ENCODE results near the gene PTPRE.

Gene PTPRE

GRCh38 chr10:128103229-128103714, 196.4 kb downstream of the PTPRE start:
- H3K9ac ChIP-seq (ENCODE audit: low read length in 5 of 5), result no peak overlapping the region
- peaks cover 0 to 2% (median 0%) of the 10 kb centered on the region in 5 donors for H3K9me3 ChIP-seq (ENCODE audit: control insufficient read depth in 5 of 5, low read length in 5 of 5)
- no peak overlapping the region for H3K27ac ChIP-seq (ENCODE audit: low read depth, low read length)
- no peaks in the 10 kb centered on the region for H3K36me3 ChIP-seq (ENCODE audit: control insufficient read depth in 5 of 5, insufficient read depth in 5 of 5, low read length in 5 of 5)
- H3K4me3 ChIP-seq (ENCODE audit: low read depth in 1 of 5, low read length in 5 of 5), result no peak overlapping the region
- peaks cover 0 to 4% (median 0%) of the 10 kb centered on the region in 5 donors for H3K27me3 ChIP-seq (ENCODE audit: control insufficient read depth in 5 of 5, insufficient read depth in 4 of 5, low read length in 5 of 5)
- H3K4me1 ChIP-seq (ENCODE audit: control insufficient read depth in 5 of 5, insufficient read depth in 5 of 5, low read length in 5 of 5), result no peaks in the 10 kb centered on the region

GRCh38 chr10:128105383-128105782, 198.5 kb downstream of the PTPRE start:
- Histone ChIP-seq H3K36me3 (ENCODE audit: control insufficient read depth in 5 of 5, insufficient read depth in 5 of 5, low read length in 5 of 5) (no peaks in the 10 kb centered on the region), H3K9me3 (ENCODE audit: control insufficient read depth in 5 of 5, low read length in 5 of 5) (peaks cover 0 to 2% (median 0%) of the 10 kb centered on the region in 5 donors), H3K27ac (ENCODE audit: low read depth, low read length) (no peak overlapping the region), H3K27me3 (ENCODE audit: control insufficient read depth in 5 of 5, insufficient read depth in 4 of 5, low read length in 5 of 5) (peaks cover 0 to 4% (median 0%) of the 10 kb centered on the region in 5 donors), H3K4me1 (ENCODE audit: control insufficient read depth in 5 of 5, insufficient read depth in 5 of 5, low read length in 5 of 5) (no peaks in the 10 kb centered on the region), H3K9ac (ENCODE audit: low read length in 5 of 5) (no peak overlapping the region), H3K4me3 (ENCODE audit: low read depth in 1 of 5, low read length in 5 of 5) (no peak overlapping the region)

GRCh38 chr10:128109707-128110106, 202.8 kb downstream of the PTPRE start:
- H3K27me3 ChIP-seq (ENCODE audit: control insufficient read depth in 5 of 5, insufficient read depth in 4 of 5, low read length in 5 of 5), result peaks cover 0 to 4% (median 0%) of the 10 kb centered on the region in 5 donors
- no peak overlapping the region for H3K9ac ChIP-seq (ENCODE audit: low read length in 5 of 5)
- no peak overlapping the region for H3K4me3 ChIP-seq (ENCODE audit: low read depth in 1 of 5, low read length in 5 of 5)
- no peaks in the 10 kb centered on the region for H3K9me3 ChIP-seq (ENCODE audit: control insufficient read depth in 5 of 5, low read length in 5 of 5)
- no peak overlapping the region for H3K27ac ChIP-seq (ENCODE audit: low read depth, low read length)
- no peaks in the 10 kb centered on the region for H3K36me3 ChIP-seq (ENCODE audit: control insufficient read depth in 5 of 5, insufficient read depth in 5 of 5, low read length in 5 of 5)
- H3K4me1 ChIP-seq (ENCODE audit: control insufficient read depth in 5 of 5, insufficient read depth in 5 of 5, low read length in 5 of 5), result no peaks in the 10 kb centered on the region

DNA sequence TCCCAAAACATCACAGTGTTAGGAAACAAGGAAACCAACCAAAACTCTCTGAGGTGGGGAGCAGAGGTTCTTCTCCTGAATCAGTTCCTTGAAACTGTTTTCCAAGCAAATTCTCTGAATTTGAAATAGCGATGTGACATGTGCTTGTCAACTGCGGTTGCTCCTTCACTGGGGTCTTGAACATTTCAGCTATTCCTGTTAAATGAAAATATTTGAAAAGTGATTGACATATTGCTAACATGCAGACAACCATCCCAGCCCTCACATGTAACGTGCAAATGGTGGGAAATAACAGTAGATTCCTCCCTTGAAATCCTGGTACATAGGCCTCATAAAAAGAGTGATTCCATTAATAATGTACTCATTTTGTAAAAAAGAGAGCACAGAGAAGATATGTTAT, 203.4 kb downstream of the PTPRE start:
- H3K4me3 ChIP-seq (ENCODE audit: low read depth in 1 of 5, low read length in 5 of 5), result no peak overlapping the region
- no peaks in the 10 kb centered on the region for H3K36me3 ChIP-seq (ENCODE audit: control insufficient read depth in 5 of 5, insufficient read depth in 5 of 5, low read length in 5 of 5)
- peaks cover 0 to 4% (median 0%) of the 10 kb centered on the region in 5 donors for H3K27me3 ChIP-seq (ENCODE audit: control insufficient read depth in 5 of 5, insufficient read depth in 4 of 5, low read length in 5 of 5)

GRCh38 chr10:128111696-128112095, 204.8 kb downstream of the PTPRE start:
- H3K36me3 ChIP-seq (ENCODE audit: control insufficient read depth in 5 of 5, insufficient read depth in 5 of 5, low read length in 5 of 5), result no peaks in the 10 kb centered on the region

More for the DNA sequence above, 203.4 kb downstream of the PTPRE start:
- no peak overlapping the region for H3K9ac ChIP-seq (ENCODE audit: low read length in 5 of 5)
- no peak overlapping the region for H3K27ac ChIP-seq (ENCODE audit: low read depth, low read length)
- no peaks in the 10 kb centered on the region for H3K4me1 ChIP-seq (ENCODE audit: control insufficient read depth in 5 of 5, insufficient read depth in 5 of 5, low read length in 5 of 5)
- H3K9me3 ChIP-seq (ENCODE audit: control insufficient read depth in 5 of 5, low read length in 5 of 5), result no peaks in the 10 kb centered on the region

GRCh38 chr10:128113026-128113425, 206.1 kb downstream of the PTPRE start:
- H3K9me3 ChIP-seq (ENCODE audit: control insufficient read depth in 5 of 5, low read length in 5 of 5), result no peaks in the 10 kb centered on the region
- no peaks in the 10 kb centered on the region for H3K27me3 ChIP-seq (ENCODE audit: control insufficient read depth in 5 of 5, insufficient read depth in 4 of 5, low read length in 5 of 5)
- no peaks in the 10 kb centered on the region for H3K36me3 ChIP-seq (ENCODE audit: control insufficient read depth in 5 of 5, insufficient read depth in 5 of 5, low read length in 5 of 5)
- no peak overlapping the region for H3K4me3 ChIP-seq (ENCODE audit: low read depth in 1 of 5, low read length in 5 of 5)
- H3K9ac ChIP-seq (ENCODE audit: low read length in 5 of 5), result no peak overlapping the region
- H3K4me1 ChIP-seq (ENCODE audit: control insufficient read depth in 5 of 5, insufficient read depth in 5 of 5, low read length in 5 of 5), result no peaks in the 10 kb centered on the region
- H3K27ac ChIP-seq (ENCODE audit: low read depth, low read length), result no peak overlapping the region

More at GRCh38 chr10:128111696-128112095, 204.8 kb downstream of the PTPRE start:
- H3K9ac ChIP-seq (ENCODE audit: low read length in 5 of 5), result no peak overlapping the region
- no peaks in the 10 kb centered on the region for H3K4me1 ChIP-seq (ENCODE audit: control insufficient read depth in 5 of 5, insufficient read depth in 5 of 5, low read length in 5 of 5)
- H3K4me3 ChIP-seq (ENCODE audit: low read depth in 1 of 5, low read length in 5 of 5), result no peak overlapping the region
- peaks cover 0 to 4% (median 0%) of the 10 kb centered on the region in 5 donors for H3K27me3 ChIP-seq (ENCODE audit: control insufficient read depth in 5 of 5, insufficient read depth in 4 of 5, low read length in 5 of 5)
- H3K27ac ChIP-seq (ENCODE audit: low read depth, low read length), result no peak overlapping the region
- no peaks in the 10 kb centered on the region for H3K9me3 ChIP-seq (ENCODE audit: control insufficient read depth in 5 of 5, low read length in 5 of 5)

DNA sequence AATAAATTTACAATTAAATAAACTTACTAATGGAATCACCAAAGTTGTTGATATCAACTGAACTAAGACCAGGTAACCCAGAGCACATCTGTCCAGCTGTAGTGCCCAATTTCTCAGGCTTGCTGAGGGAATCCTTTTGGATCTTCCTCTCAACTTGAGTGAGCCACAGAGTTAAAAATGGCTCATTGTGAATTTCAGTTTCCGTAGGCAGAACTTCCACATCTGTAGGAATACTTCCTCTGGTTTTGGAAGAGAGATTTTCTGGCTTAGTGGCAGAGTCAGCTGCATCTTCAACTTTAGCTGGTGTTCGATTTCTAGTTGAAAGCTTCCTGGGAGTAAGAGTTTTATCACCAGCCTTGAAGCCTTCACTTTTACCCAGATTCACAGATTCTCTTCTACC, 208.0 kb downstream of the PTPRE start:
- peaks cover 0 to 4% (median 0%) of the 10 kb centered on the region in 5 donors for H3K27me3 ChIP-seq (ENCODE audit: control insufficient read depth in 5 of 5, insufficient read depth in 4 of 5, low read length in 5 of 5)
- no peak overlapping the region for H3K9ac ChIP-seq (ENCODE audit: low read length in 5 of 5)
- H3K4me1 ChIP-seq (ENCODE audit: control insufficient read depth in 5 of 5, insufficient read depth in 5 of 5, low read length in 5 of 5), result no peaks in the 10 kb centered on the region
- no peaks in the 10 kb centered on the region for H3K36me3 ChIP-seq (ENCODE audit: control insufficient read depth in 5 of 5, insufficient read depth in 5 of 5, low read length in 5 of 5)
- H3K9me3 ChIP-seq (ENCODE audit: control insufficient read depth in 5 of 5, low read length in 5 of 5), result no peaks in the 10 kb centered on the region
- no peak overlapping the region for H3K4me3 ChIP-seq (ENCODE audit: low read depth in 1 of 5, low read length in 5 of 5)
- no peak overlapping the region for H3K27ac ChIP-seq (ENCODE audit: low read depth, low read length)

DNA sequence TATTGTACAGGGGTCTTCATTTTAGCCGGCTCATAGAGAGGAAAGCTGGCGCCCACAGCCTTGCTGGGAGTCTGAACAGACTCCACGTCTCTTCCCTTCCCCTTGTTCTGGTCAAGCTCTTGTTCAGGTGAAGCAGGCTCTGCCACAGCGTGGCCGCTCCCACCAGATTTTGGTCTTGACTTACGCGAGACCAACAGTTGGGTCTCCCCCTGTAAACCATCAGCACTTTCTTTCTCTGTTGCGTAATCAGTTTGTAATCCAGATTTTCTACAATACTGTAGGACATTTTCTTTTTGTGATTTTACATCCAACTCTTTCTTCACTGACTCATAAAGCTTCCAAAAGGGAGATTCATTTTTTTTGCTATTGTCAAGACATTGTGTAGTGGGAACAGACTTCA, 208.5 kb downstream of the PTPRE start:
- no peak overlapping the region for H3K27ac ChIP-seq (ENCODE audit: low read depth, low read length)
- peaks cover 0 to 4% (median 0%) of the 10 kb centered on the region in 5 donors for H3K27me3 ChIP-seq (ENCODE audit: control insufficient read depth in 5 of 5, insufficient read depth in 4 of 5, low read length in 5 of 5)
- no peaks in the 10 kb centered on the region for H3K36me3 ChIP-seq (ENCODE audit: control insufficient read depth in 5 of 5, insufficient read depth in 5 of 5, low read length in 5 of 5)
- no peaks in the 10 kb centered on the region for H3K9me3 ChIP-seq (ENCODE audit: control insufficient read depth in 5 of 5, low read length in 5 of 5)
- H3K4me1 ChIP-seq (ENCODE audit: control insufficient read depth in 5 of 5, insufficient read depth in 5 of 5, low read length in 5 of 5), result no peaks in the 10 kb centered on the region
- H3K4me3 ChIP-seq (ENCODE audit: low read depth in 1 of 5, low read length in 5 of 5), result no peak overlapping the region
- H3K9ac ChIP-seq (ENCODE audit: low read length in 5 of 5), result no peak overlapping the region

DNA sequence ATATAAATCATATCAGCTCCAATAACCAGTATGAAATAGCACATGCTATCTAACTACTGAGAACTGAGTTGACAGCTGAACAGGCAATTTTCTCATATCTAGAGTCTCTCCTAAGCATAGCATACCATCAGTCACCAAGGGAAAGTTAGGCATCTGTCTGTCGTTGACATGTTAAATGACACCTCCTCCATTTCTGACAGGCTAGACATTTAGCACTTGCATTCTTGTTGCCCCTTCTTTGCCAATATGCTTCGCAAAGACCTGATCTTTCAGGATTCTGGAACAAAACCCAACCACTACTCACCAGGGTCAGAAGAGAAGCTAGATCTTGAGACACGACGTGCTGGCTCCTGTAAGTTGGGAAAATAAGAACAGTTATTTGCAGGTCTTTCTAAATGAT, 209.3 kb downstream of the PTPRE start:
- H3K36me3 ChIP-seq (ENCODE audit: control insufficient read depth in 5 of 5, insufficient read depth in 5 of 5, low read length in 5 of 5), result no peaks in the 10 kb centered on the region
- H3K9me3 ChIP-seq (ENCODE audit: control insufficient read depth in 5 of 5, low read length in 5 of 5), result no peaks in the 10 kb centered on the region
- peaks cover 0 to 4% (median 0%) of the 10 kb centered on the region in 5 donors for H3K27me3 ChIP-seq (ENCODE audit: control insufficient read depth in 5 of 5, insufficient read depth in 4 of 5, low read length in 5 of 5)
- no peak overlapping the region for H3K27ac ChIP-seq (ENCODE audit: low read depth, low read length)
- no peaks in the 10 kb centered on the region for H3K4me1 ChIP-seq (ENCODE audit: control insufficient read depth in 5 of 5, insufficient read depth in 5 of 5, low read length in 5 of 5)
- H3K9ac ChIP-seq (ENCODE audit: low read length in 5 of 5), result no peak overlapping the region
- no peak overlapping the region for H3K4me3 ChIP-seq (ENCODE audit: low read depth in 1 of 5, low read length in 5 of 5)

DNA sequence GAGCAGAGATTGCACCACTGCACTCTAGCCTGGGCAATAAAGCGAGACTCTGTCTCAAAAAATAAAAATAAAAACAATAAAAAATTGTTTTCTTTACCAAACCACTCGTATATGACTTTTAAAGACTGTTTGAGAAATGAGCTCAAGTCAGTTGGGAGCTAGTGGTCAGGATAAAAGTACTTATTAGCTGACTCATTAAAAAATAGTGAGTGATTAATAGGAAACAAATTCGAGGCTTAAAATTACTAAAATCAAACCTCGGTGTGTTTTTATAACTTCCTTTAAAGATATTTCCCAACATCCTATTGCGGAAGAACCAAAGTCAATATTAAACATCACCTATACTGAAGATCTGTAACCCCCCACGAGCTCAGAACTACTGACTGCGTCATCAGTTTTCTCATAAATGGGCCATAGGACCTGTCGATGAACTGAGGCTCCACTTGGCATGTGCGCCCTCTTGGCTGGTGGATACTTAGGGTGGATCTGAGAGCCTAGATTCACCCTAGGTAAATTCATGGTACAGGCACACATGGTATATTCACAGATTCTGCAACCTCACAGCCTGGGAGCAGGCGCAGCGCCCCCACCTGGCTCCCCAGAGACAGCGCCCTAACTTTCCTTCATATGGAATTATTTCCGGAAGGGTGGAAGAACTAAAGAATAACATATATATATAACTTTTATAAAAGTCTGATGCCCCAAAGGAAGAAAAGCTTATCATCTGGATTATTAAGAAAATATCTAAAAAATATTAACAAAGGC, 210.1 kb downstream of the PTPRE start:
- Histone ChIP-seq H3K36me3 (ENCODE audit: control insufficient read depth in 5 of 5, insufficient read depth in 5 of 5, low read length in 5 of 5) (no peaks in the 10 kb centered on the region), H3K27ac (ENCODE audit: low read depth, low read length) (no peak overlapping the region), H3K4me3 (ENCODE audit: low read depth in 1 of 5, low read length in 5 of 5) (no peak overlapping the region), H3K9me3 (ENCODE audit: control insufficient read depth in 5 of 5, low read length in 5 of 5) (no peaks in the 10 kb centered on the region), H3K27me3 (ENCODE audit: control insufficient read depth in 5 of 5, insufficient read depth in 4 of 5, low read length in 5 of 5) (peaks cover 0 to 8% (median 0%) of the 10 kb centered on the region in 5 donors), H3K4me1 (ENCODE audit: control insufficient read depth in 5 of 5, insufficient read depth in 5 of 5, low read length in 5 of 5) (no peaks in the 10 kb centered on the region), H3K9ac (ENCODE audit: low read length in 5 of 5) (no peak overlapping the region)
